Progenitor cell of endocrine pancreas (in vitro differentiated cells): ENCODE data around the gene AKR1C4. TPM values are rescaled to one million over a fixed set of nuclear protein-coding genes. Genes with fewer than 3 reads are reported as not detected.

ENCODE experiments used
- DNase-seq: peaks from one replicate; pipeline ENCODE4 v3.0.0; 2021; ENCODE audit warnings: low spot score; ENCODE audit not compliant: unreplicated experiment
- H3K27ac Mint-ChIP-seq: 2 replicates; pipeline ENCODE4 v1.8.0; 2021; ENCODE audit warnings: mild to moderate bottlenecking, moderate library complexity, mixed read lengths
- H3K27me3 Mint-ChIP-seq: 2 replicates; pipeline ENCODE4 v1.8.0; 2021; ENCODE audit warnings: mixed read lengths
- H3K36me3 Mint-ChIP-seq: 2 replicates; pipeline ENCODE4 v1.8.0; 2022; ENCODE audit warnings: mixed read lengths; ENCODE audit not compliant: insufficient read depth
- H3K4me1 Mint-ChIP-seq: 2 replicates; pipeline ENCODE4 v1.8.0; 2021; ENCODE audit warnings: low read depth, mixed read lengths
- H3K4me3 Mint-ChIP-seq: 2 replicates; pipeline ENCODE4 v1.8.0; 2021; ENCODE audit warnings: low read depth, mild to moderate bottlenecking, moderate library complexity, mixed read lengths
- H3K9me3 Mint-ChIP-seq: 2 replicates; pipeline ENCODE4 v1.8.0; 2021; ENCODE audit warnings: low read depth, mixed read lengths
- CTCF ChIP-seq: fragments of 200-600 bp; sonication (generic); IDR thresholded peaks from one replicate; pipeline ENCODE4 v1.5.0; 2021; ENCODE audit warnings: antibody characterized with exemption, mild to moderate bottlenecking; ENCODE audit not compliant: unreplicated experiment
- total RNA-seq: library from RNA; stranded (reverse); gene quantifications from 2 replicates; pipeline ENCODE4 v1.2.1, GENCODE V29; 2021

AKR1C4 gene
- total RNA-seq, 1 donor from 2014 or later = 0.48 TPM

- no peak overlapping the region for H3K27ac Mint-ChIP-seq
- H3K4me1 Mint-ChIP-seq = peaks cover 21% of the 10 kb centered on the region
- DNase-seq = no peak
- peaks cover 44% of the 10 kb centered on the region for H3K9me3 Mint-ChIP-seq
- peaks cover 9% of the 10 kb centered on the region for H3K36me3 Mint-ChIP-seq
- H3K4me3 Mint-ChIP-seq = no peak overlapping the region
- H3K27me3 Mint-ChIP-seq = no peaks in the 10 kb centered on the region
- no peak for TF ChIP-seq CTCF
Measured at GRCh38 chr10:5151076-5151475, 45.6 kb upstream of the AKR1C4 start.

GRCh38 chr10:5155951-5156350, 40.7 kb upstream of the AKR1C4 start:
- no peak for TF ChIP-seq CTCF
- DNase-seq = no peak
- Mint-ChIP-seq H3K4me3 (no peak overlapping the region), H3K27me3 (no peaks in the 10 kb centered on the region), H3K27ac (no peak overlapping the region), H3K4me1 (no peaks in the 10 kb centered on the region), H3K9me3 (peaks cover 40% of the 10 kb centered on the region), H3K36me3 (peaks cover 1% of the 10 kb centered on the region)

- TF ChIP-seq CTCF = no peak
- H3K4me1 Mint-ChIP-seq = no peaks in the 10 kb centered on the region
- no peak overlapping the region for H3K27ac Mint-ChIP-seq
- no peak overlapping the region for H3K4me3 Mint-ChIP-seq
- H3K27me3 Mint-ChIP-seq = no peaks in the 10 kb centered on the region
- H3K36me3 Mint-ChIP-seq = no peaks in the 10 kb centered on the region
- peaks cover 48% of the 10 kb centered on the region for H3K9me3 Mint-ChIP-seq
- DNase-seq = no peak
Measured at GRCh38 chr10:5157501-5157900, 39.1 kb upstream of the AKR1C4 start.

- H3K9me3 Mint-ChIP-seq = peaks cover 58% of the 10 kb centered on the region
- DNase-seq = no peak
- no peaks in the 10 kb centered on the region for H3K27me3 Mint-ChIP-seq
- no peak overlapping the region for H3K27ac Mint-ChIP-seq
- no peaks in the 10 kb centered on the region for H3K36me3 Mint-ChIP-seq
- no peak for TF ChIP-seq CTCF
- H3K4me1 Mint-ChIP-seq = no peaks in the 10 kb centered on the region
- no peak overlapping the region for H3K4me3 Mint-ChIP-seq
Measured at GRCh38 chr10:5159126-5159525, 37.5 kb upstream of the AKR1C4 start.

GRCh38 chr10:5163487-5163886, 33.1 kb upstream of the AKR1C4 start:
- no peak overlapping the region for H3K27ac Mint-ChIP-seq
- H3K36me3 Mint-ChIP-seq = peaks cover 10% of the 10 kb centered on the region
- H3K4me1 Mint-ChIP-seq = no peaks in the 10 kb centered on the region
- H3K27me3 Mint-ChIP-seq = no peaks in the 10 kb centered on the region
- H3K4me3 Mint-ChIP-seq = no peak overlapping the region
- peaks cover 73% of the 10 kb centered on the region for H3K9me3 Mint-ChIP-seq
- TF ChIP-seq CTCF = no peak
- no peak for DNase-seq

- Mint-ChIP-seq H3K4me3 (no peak overlapping the region), H3K27me3 (no peaks in the 10 kb centered on the region), H3K27ac (no peak overlapping the region), H3K36me3 (peaks cover 10% of the 10 kb centered on the region), H3K4me1 (no peaks in the 10 kb centered on the region), H3K9me3 (peaks cover 71% of the 10 kb centered on the region)
- TF ChIP-seq CTCF = no peak
- DNase-seq = no peak
Measured at GRCh38 chr10:5165738-5166137, 30.9 kb upstream of the AKR1C4 start.
